ENCODE measurements around the gene AGTRAP.

DNA sequence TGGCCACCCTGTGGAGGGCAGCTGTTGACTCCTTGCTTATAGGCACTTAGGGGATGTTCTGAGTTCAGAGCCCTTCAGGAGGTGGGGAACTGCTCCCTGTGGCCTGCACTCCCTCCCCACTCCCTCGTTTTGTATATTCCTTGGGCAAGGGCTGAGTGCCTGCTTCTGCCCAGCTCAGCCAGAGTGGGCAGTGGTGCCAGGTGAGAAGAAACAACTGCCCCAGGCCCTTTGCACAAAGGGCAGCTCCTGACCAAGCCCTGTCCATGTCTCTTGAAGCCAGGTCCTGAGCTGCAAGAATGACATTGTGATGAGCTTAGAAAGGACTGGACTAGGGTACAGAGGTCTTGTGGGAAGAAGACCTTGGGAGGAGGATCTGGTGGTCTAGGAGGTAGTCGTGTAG, 2.2 kb downstream of the AGTRAP start:
- TF ChIP-seq YY1 (IDR thresholded peaks at IDR 0.05; ENCODE audit: insufficient read depth, insufficient read length) = no peak
- TF ChIP-seq ZNF274 (IDR thresholded peaks at IDR 0.05; ENCODE audit: low read depth, low read length) = no peak
